HCT116 (cell line): ENCODE measurements around the gene IPCEF1.

Experiments
- CTCF ChIP-seq, 3 experiments: fragments of 200-600 bp in 1 of 3; sonication (generic) in 1 of 3; IDR thresholded peaks in 2 of 3; conservative IDR thresholded peaks in 1 of 3; 2 replicates each; pipeline ENCODE4 v1.5.1; 2012 to 2017; ENCODE audit warnings: low read depth in 2 of 3, low read length in 2 of 3, antibody characterized with exemption in 1 of 3, borderline replicate concordance in 1 of 3, control low read depth in 1 of 3, mild to moderate bottlenecking in 1 of 3, mixed read lengths in 1 of 3, mixed run types in 1 of 3, moderate library complexity in 1 of 3; ENCODE audit not compliant: insufficient read depth in 1 of 3
- EZH2 ChIP-seq: fragments of 200-600 bp; sonication (generic); IDR thresholded peaks from 2 replicates; pipeline ENCODE4 v1.6.1; 2017; ENCODE audit warnings: antibody characterized with exemption, mixed run types
- POLR2AphosphoS5 ChIP-seq: IDR thresholded peaks from 2 replicates; pipeline ENCODE4 v1.6.1; 2011; ENCODE audit warnings: mild to moderate bottlenecking, low read depth, low read length, moderate library complexity
- SP1 ChIP-seq: IDR thresholded peaks from 2 replicates; pipeline ENCODE4 v1.6.1; 2012; ENCODE audit warnings: low read depth

- TF ChIP-seq CTCF (IDR thresholded peaks at IDR 0.05 in 2 of 3, conservative IDR thresholded peaks at IDR 0.05 in 1 of 3; ENCODE audit: borderline replicate concordance in 1 of 3, insufficient read depth in 1 of 3, low read depth in 2 of 3, low read length in 2 of 3) (no peak), SP1 (no peak), EZH2 (no peak), POLR2AphosphoS5 (no peak)
Observed at GRCh38 chr6:154297210-154297609, 59.4 kb downstream of the IPCEF1 start.
